ENCODE data around the gene ANTXRL. TPM values are rescaled to one million over a fixed set of nuclear protein-coding genes. Genes with fewer than 3 reads are reported as not detected.
"Not testable (repeated sequence)": the region's sequence is repeated elsewhere in the genome, so short reads cannot be mapped to it uniquely, and the experiment has no call there.

The ANTXRL gene
- total RNA-seq, 1 donor from 2014 or later, result not detected

GRCh38 chr10:46248651-46249146 lies 38.1 kb upstream of the ANTXRL start:
- no peak overlapping the region for H3K27ac Mint-ChIP-seq (ENCODE audit: unreplicated experiment)
- H3K9me3 Mint-ChIP-seq (ENCODE audit: unreplicated experiment), result no peaks in the 10 kb centered on the region
- H3K4me1 Mint-ChIP-seq (ENCODE audit: unreplicated experiment), result no peaks in the 10 kb centered on the region
- no peaks in the 10 kb centered on the region for H3K36me3 Mint-ChIP-seq (ENCODE audit: low read depth, unreplicated experiment)
- peaks cover 4% of the 10 kb centered on the region for H3K27me3 Mint-ChIP-seq (ENCODE audit: unreplicated experiment)
- no peak overlapping the region for H3K4me3 Mint-ChIP-seq (ENCODE audit: unreplicated experiment)
- peak; percentile 1 for DNase-seq (ENCODE audit: low spot score)
- TF ChIP-seq, protein P1, sequence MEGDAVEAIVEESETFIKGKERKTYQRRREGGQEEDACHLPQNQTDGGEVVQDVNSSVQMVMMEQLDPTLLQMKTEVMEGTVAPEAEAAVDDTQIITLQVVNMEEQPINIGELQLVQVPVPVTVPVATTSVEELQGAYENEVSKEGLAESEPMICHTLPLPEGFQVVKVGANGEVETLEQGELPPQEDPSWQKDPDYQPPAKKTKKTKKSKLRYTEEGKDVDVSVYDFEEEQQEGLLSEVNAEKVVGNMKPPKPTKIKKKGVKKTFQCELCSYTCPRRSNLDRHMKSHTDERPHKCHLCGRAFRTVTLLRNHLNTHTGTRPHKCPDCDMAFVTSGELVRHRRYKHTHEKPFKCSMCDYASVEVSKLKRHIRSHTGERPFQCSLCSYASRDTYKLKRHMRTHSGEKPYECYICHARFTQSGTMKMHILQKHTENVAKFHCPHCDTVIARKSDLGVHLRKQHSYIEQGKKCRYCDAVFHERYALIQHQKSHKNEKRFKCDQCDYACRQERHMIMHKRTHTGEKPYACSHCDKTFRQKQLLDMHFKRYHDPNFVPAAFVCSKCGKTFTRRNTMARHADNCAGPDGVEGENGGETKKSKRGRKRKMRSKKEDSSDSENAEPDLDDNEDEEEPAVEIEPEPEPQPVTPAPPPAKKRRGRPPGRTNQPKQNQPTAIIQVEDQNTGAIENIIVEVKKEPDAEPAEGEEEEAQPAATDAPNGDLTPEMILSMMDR (IDR thresholded peaks at IDR 0.05; ENCODE audit: unreplicated experiment), result no peak

DNA sequence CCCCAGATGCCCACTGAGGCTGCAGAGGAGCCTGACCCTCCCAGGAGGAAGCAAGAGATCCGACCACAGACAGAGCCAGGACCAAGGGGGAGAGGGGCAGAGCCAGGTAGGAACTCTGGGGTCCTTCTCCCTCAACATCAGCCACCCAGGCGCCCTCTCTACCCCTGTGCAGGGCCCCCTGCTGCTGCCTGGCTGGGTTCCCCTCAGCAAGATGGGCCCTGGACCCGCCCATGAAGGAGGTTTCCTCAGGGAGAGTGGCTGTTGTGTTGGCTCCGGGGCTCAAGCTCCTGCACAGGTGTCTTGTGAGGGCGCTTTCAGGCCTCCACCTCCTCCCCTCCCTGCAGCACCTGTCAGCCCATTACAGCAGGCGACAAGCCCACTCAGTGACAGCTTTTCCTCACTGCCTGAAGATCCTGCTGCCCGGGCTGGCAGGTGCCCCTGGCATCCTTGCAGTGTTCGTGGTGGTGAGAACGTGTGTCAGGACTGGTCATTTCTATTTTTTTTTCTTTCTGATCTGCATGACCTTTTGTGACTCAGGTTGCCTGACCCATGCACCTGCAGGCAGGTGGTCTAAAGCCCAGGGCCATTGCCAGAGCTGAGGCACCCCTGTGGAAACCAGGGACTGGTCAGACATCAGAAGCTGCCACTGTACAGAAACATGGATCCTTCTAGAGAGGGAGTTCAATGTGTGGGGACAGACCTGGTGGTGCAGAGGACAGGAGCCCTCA lies 37.0 kb upstream of the ANTXRL start:
- not testable (repeated sequence) for H3K4me3 Mint-ChIP-seq (ENCODE audit: unreplicated experiment); H3K27ac Mint-ChIP-seq (ENCODE audit: unreplicated experiment); DNase-seq (ENCODE audit: low spot score); H3K4me1 Mint-ChIP-seq (ENCODE audit: unreplicated experiment); H3K27me3 Mint-ChIP-seq (ENCODE audit: unreplicated experiment); H3K9me3 Mint-ChIP-seq (ENCODE audit: unreplicated experiment); H3K36me3 Mint-ChIP-seq (ENCODE audit: low read depth, unreplicated experiment)

DNA sequence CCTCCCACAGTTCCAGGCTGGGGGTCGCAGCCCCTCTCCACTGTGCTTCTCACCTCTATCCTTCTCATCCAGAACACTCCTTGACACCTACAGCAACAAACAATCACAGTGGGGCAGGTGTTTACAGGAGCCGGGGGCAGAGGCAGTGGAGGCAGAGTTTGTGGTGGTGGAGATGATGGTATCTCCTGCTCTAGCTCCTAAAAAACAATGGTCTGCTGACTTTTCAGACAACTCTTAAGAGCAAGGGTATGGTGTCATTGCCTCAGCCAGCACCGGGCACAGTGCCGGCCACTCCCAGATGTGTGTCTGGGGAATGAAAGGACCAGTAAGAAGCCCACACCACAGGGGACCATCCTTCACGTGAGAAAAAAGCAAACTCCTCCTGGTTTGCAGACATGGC lies 36.3 kb upstream of the ANTXRL start:
- DNase-seq (ENCODE audit: low spot score), result no peak
- TF ChIP-seq, protein P1 (IDR thresholded peaks at IDR 0.05; ENCODE audit: unreplicated experiment), result no peak
- Mint-ChIP-seq H3K4me1 (ENCODE audit: unreplicated experiment) (no peaks in the 10 kb centered on the region), H3K27ac (ENCODE audit: unreplicated experiment) (no peak overlapping the region), H3K9me3 (ENCODE audit: unreplicated experiment) (no peaks in the 10 kb centered on the region), H3K4me3 (ENCODE audit: unreplicated experiment) (no peak overlapping the region), H3K27me3 (ENCODE audit: unreplicated experiment) (peaks cover 6% of the 10 kb centered on the region), H3K36me3 (ENCODE audit: low read depth, unreplicated experiment) (no peaks in the 10 kb centered on the region)

DNA sequence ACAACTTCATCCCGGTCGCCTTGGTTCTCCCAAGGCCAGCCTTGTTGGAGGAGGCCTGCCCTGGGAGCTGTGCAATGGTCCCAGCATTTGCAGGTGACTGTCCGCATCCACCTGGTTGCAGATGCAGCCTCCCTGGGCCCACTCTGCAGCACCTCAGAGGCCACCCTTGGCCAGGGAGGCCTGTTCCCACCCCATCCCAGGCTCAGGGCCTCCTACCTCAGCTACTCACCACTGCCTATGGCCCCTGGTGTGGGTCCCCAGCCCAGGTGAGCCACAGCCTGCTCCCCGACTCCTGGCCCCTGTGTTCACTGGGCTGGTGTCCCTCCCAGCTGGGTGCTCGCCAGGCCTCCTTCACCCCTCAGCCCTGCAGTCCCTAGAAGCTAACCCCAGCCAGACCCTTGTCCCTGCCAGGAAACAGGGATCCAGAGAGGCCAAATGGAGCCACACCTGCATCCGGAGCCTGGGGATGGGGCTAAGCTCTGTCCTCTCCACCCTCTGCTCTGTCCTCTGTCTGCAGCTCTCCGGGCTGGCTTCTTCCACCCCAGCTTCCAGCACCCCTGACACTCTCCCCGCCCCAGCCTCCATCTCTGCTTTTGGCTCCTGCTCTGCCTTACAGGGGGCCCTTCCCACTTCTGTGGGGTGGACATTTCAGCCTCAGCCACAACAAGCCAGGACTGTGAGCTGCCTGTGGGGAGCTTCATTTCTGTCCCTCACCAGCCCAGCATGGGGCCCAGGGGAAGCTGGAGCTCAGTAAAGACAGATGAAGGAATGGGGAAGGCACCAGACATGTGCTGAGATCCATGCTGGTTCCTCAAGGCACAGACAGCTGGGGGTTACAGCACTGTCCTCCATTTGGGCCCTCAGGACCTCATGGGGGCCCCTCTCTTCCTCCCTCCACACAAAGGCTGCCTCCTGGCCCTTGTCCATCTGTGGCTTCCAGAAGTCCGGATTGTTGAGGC lies 35.6 kb upstream of the ANTXRL start:
- Mint-ChIP-seq H3K4me3 (ENCODE audit: unreplicated experiment) (no peak overlapping the region), H3K4me1 (ENCODE audit: unreplicated experiment) (peaks cover 3% of the 10 kb centered on the region), H3K9me3 (ENCODE audit: unreplicated experiment) (no peaks in the 10 kb centered on the region), H3K36me3 (ENCODE audit: low read depth, unreplicated experiment) (no peaks in the 10 kb centered on the region), H3K27me3 (ENCODE audit: unreplicated experiment) (peaks cover 4% of the 10 kb centered on the region), H3K27ac (ENCODE audit: unreplicated experiment) (no peak overlapping the region)
- TF ChIP-seq, protein P1 (IDR thresholded peaks at IDR 0.05; ENCODE audit: unreplicated experiment), result no peak
- no peak for DNase-seq (ENCODE audit: low spot score)

- DNase-seq (ENCODE audit: low spot score), result no peak
Observed at GRCh38 chr10:46251857-46252847, 34.6 kb upstream of the ANTXRL start.

More at GRCh38 chr10:46251857-46252847, 34.6 kb upstream of the ANTXRL start:
- TF ChIP-seq, protein P1 (IDR thresholded peaks at IDR 0.05; ENCODE audit: unreplicated experiment), result no peak
- peaks cover 3% of the 10 kb centered on the region for H3K4me1 Mint-ChIP-seq (ENCODE audit: unreplicated experiment)
- no peak overlapping the region for H3K4me3 Mint-ChIP-seq (ENCODE audit: unreplicated experiment)
- H3K27me3 Mint-ChIP-seq (ENCODE audit: unreplicated experiment), result peaks cover 4% of the 10 kb centered on the region
- no peaks in the 10 kb centered on the region for H3K9me3 Mint-ChIP-seq (ENCODE audit: unreplicated experiment)
- H3K27ac Mint-ChIP-seq (ENCODE audit: unreplicated experiment), result no peak overlapping the region
- no peaks in the 10 kb centered on the region for H3K36me3 Mint-ChIP-seq (ENCODE audit: low read depth, unreplicated experiment)

Measured in endothelial cell (in vitro differentiated cells).